ENCODE data around the gene WLS.

Gene WLS

GRCh38 chr1:68085752-68086151, 146.6 kb downstream of the WLS start:
- DNase-seq (ENCODE audit: low read depth) = no peak

GRCh38 chr1:68083686-68084085, 148.6 kb downstream of the WLS start:
- no peak for DNase-seq (ENCODE audit: low read depth)

GRCh38 chr1:68081775-68082283, 150.5 kb downstream of the WLS start:
- DNase-seq (ENCODE audit: low read depth) = no peak

- DNase-seq (ENCODE audit: low read depth) = no peak
Measured at GRCh38 chr1:68078647-68079046, 153.7 kb downstream of the WLS start.
